ENCODE results near the gene NDST4. TPM values are rescaled to one million over a fixed set of nuclear protein-coding genes. Genes with fewer than 3 reads are reported as not detected.

NDST4 gene
- total RNA-seq, 2 experiments from 2014 or later = not detected

- H3K27me3 Mint-ChIP-seq = peaks cover 2% of the 10 kb centered on the region
- H3K36me3 Mint-ChIP-seq (ENCODE audit: low read depth) = no peaks in the 10 kb centered on the region
- no peaks in the 10 kb centered on the region for H3K4me1 Mint-ChIP-seq
- DNase-seq = no peak
- no peak overlapping the region for H3K4me3 Mint-ChIP-seq
- POLR2A ChIA-PET = no interaction called here
- no peaks in the 10 kb centered on the region for H3K9me3 Mint-ChIP-seq
- CTCF ChIA-PET = no interaction called here
- no peak overlapping the region for H3K27ac Mint-ChIP-seq
Observed at GRCh38 chr4:114785570-114785969, 327.9 kb downstream of the NDST4 start.

GRCh38 chr4:114783215-114783595 is 330.2 kb downstream of the NDST4 start:
- POLR2A ChIA-PET = no interaction called here

GRCh38 chr4:114782415-114783214 is 330.8 kb downstream of the NDST4 start:
- ChIA-PET CTCF (no interaction called here), POLR2A (no interaction called here)
- no peaks in the 10 kb centered on the region for H3K9me3 Mint-ChIP-seq
- no peaks in the 10 kb centered on the region for H3K36me3 Mint-ChIP-seq (ENCODE audit: low read depth)
- H3K4me3 Mint-ChIP-seq = no peak overlapping the region
- H3K4me1 Mint-ChIP-seq = no peaks in the 10 kb centered on the region
- peaks cover 2% of the 10 kb centered on the region for H3K27me3 Mint-ChIP-seq
- no peak overlapping the region for H3K27ac Mint-ChIP-seq
- DNase-seq = no peak

More at GRCh38 chr4:114783215-114783595, 330.2 kb downstream of the NDST4 start:
- Mint-ChIP-seq H3K36me3 (ENCODE audit: low read depth) (no peaks in the 10 kb centered on the region), H3K4me1 (no peaks in the 10 kb centered on the region), H3K4me3 (no peak overlapping the region), H3K27ac (no peak overlapping the region), H3K27me3 (peaks cover 2% of the 10 kb centered on the region), H3K9me3 (no peaks in the 10 kb centered on the region)
- no peak for DNase-seq
- CTCF ChIA-PET = no interaction called here

- no peak overlapping the region for H3K4me3 Mint-ChIP-seq
- POLR2A ChIA-PET = no interaction called here
- no peak for DNase-seq
- H3K36me3 Mint-ChIP-seq (ENCODE audit: low read depth) = no peaks in the 10 kb centered on the region
- peaks cover 2% of the 10 kb centered on the region for H3K27me3 Mint-ChIP-seq
- no peak overlapping the region for H3K27ac Mint-ChIP-seq
- H3K9me3 Mint-ChIP-seq = no peaks in the 10 kb centered on the region
- H3K4me1 Mint-ChIP-seq = no peaks in the 10 kb centered on the region
- CTCF ChIA-PET = no interaction called here
Observed at GRCh38 chr4:114780205-114780604, 333.2 kb downstream of the NDST4 start.
